Endothelial cell of umbilical vein (primary cell): ENCODE measurements around the gene DENND4C.

Source experiments
- CTCF ChIP-seq, 2 donors: IDR thresholded peaks; 1 replicate in 1 of 2; 2 replicates in 1 of 2; pipeline ENCODE4 v1.5.1; 2011; ENCODE audit warnings: low read length in 2 of 2, mild to moderate bottlenecking in 2 of 2, moderate library complexity in 2 of 2, control low read depth in 1 of 2, inconsistent platforms in 1 of 2, low read depth in 1 of 2; ENCODE audit not compliant: insufficient read depth in 1 of 2; ENCODE audit errors: extremely low read depth in 1 of 2
- EZH2 ChIP-seq: IDR thresholded peaks from 2 replicates; pipeline ENCODE4 v1.6.1; 2012; ENCODE audit warnings: borderline replicate concordance, low read depth, mild to moderate bottlenecking, moderate library complexity, low read length, inconsistent platforms; ENCODE audit not compliant: severe bottlenecking
- FOS ChIP-seq: IDR thresholded peaks from 2 replicates; pipeline ENCODE4 v1.6.1; 2011; ENCODE audit warnings: mild to moderate bottlenecking, low read length, moderate library complexity, borderline replicate concordance; ENCODE audit not compliant: insufficient read depth
- GATA2 ChIP-seq: IDR thresholded peaks from 2 replicates; pipeline ENCODE4 v1.7.0; 2011; ENCODE audit warnings: low read depth, mild to moderate bottlenecking, moderate library complexity, mixed read lengths, low read length; ENCODE audit not compliant: insufficient read length, insufficient read depth
- JUN ChIP-seq: IDR thresholded peaks from 2 replicates; pipeline ENCODE4 v1.6.1; 2011; ENCODE audit warnings: borderline replicate concordance, low read depth; ENCODE audit not compliant: insufficient read length, insufficient read depth
- MAX ChIP-seq: IDR thresholded peaks from 2 replicates; pipeline ENCODE4 v1.6.1; 2011; ENCODE audit not compliant: insufficient read depth, insufficient read length
- POLR2A ChIP-seq: IDR thresholded peaks from 2 replicates; pipeline ENCODE4 v1.6.1; 2012; ENCODE audit warnings: low read depth, mild to moderate bottlenecking, control low read depth, low read length
- POLR2AphosphoS5 ChIP-seq: IDR thresholded peaks from 2 replicates; pipeline ENCODE4 v1.6.1; 2012; ENCODE audit warnings: low read depth, mild to moderate bottlenecking, control low read depth, low read length, moderate library complexity; ENCODE audit not compliant: insufficient read depth

GRCh38 chr9:19284729-19285128, 54.2 kb downstream of the DENND4C start:
- TF ChIP-seq CTCF (IDR thresholded peaks at IDR 0.05; ENCODE audit: extremely low read depth in 1 of 2, insufficient read depth in 1 of 2, low read depth in 1 of 2, low read length in 2 of 2), result no peak
- TF ChIP-seq POLR2AphosphoS5, result no peak
- no peak for TF ChIP-seq JUN
- no peak for TF ChIP-seq EZH2
- no peak for TF ChIP-seq POLR2A
- TF ChIP-seq MAX, result no peak
- TF ChIP-seq FOS, result no peak
- no peak for TF ChIP-seq GATA2
